Epithelial cell of proximal tubule (primary cell): ENCODE measurements around the gene MFSD6L. TPM values are rescaled to one million over a fixed set of nuclear protein-coding genes. Genes with fewer than 3 reads are reported as not detected.

Experiments
- DNase-seq: peaks from one replicate; pipeline ENCODE4 v3.0.0-alpha.2; 2011; ENCODE audit warnings: low read depth
- H3K4me3 ChIP-seq: 2 replicates; pipeline ENCODE4 v1.5.1; 2011; ENCODE audit warnings: low read depth, mild to moderate bottlenecking, low read length
- total RNA-seq: library from RNA; depleted of rRNA; stranded (reverse); fragments of >200 nt; gene quantifications from 2 replicates; pipeline ENCODE4 v1.2.3, GENCODE V29; 2015
- TF ChIP-seq, protein P1 (sequence below): conservative IDR thresholded peaks from 2 replicates; pipeline ENCODE4 v1.5.1; 2012; ENCODE audit warnings: low read depth, mild to moderate bottlenecking, low read length

The MFSD6L gene
- total RNA-seq, 1 donor from 2014 or later: not detected

DNA sequence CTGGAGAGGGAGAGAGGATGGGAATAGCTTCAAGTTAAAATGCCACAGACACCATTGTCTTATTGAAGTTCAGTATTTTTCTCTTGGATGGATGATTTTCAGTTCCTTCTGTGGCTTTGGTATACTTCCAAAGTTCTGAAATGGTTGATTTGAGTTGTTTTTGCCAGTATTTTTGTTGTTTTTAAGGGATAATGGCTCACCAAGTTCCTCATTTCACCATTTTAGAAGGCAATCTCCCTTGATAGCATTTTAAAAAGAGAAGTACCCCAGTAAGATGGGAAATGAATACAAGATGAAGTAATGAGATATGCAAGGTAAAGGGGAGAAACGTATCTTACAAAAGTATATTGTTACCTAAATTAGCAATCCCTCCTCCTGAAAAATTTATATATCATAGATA is 22.3 kb downstream of the MFSD6L start:
- H3K4me3 ChIP-seq: no peak overlapping the region
- no peak for DNase-seq
- TF ChIP-seq, protein P1, sequence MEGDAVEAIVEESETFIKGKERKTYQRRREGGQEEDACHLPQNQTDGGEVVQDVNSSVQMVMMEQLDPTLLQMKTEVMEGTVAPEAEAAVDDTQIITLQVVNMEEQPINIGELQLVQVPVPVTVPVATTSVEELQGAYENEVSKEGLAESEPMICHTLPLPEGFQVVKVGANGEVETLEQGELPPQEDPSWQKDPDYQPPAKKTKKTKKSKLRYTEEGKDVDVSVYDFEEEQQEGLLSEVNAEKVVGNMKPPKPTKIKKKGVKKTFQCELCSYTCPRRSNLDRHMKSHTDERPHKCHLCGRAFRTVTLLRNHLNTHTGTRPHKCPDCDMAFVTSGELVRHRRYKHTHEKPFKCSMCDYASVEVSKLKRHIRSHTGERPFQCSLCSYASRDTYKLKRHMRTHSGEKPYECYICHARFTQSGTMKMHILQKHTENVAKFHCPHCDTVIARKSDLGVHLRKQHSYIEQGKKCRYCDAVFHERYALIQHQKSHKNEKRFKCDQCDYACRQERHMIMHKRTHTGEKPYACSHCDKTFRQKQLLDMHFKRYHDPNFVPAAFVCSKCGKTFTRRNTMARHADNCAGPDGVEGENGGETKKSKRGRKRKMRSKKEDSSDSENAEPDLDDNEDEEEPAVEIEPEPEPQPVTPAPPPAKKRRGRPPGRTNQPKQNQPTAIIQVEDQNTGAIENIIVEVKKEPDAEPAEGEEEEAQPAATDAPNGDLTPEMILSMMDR: no peak

DNA sequence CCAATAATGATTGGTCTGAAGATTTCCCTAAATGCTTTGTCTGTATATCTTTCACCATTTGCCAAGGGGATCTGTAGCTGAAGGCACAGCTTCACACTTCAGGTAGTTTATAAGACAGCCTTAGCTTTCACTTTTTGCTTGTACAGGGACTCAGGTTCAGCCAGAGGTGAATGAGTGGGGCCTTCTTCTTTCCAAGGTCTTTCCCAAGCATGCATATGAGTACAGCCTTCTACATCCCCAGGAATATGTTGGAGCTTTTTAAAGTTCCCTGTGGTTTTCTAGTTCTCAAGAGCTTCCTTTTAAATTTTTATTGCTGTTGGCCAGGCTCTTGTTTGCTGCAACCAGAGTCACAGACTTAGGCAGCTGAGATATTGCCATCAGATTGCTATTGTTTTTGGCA is 22.9 kb downstream of the MFSD6L start:
- TF ChIP-seq, protein P1: no peak
- no peak for DNase-seq
- no peak overlapping the region for H3K4me3 ChIP-seq

- no peak overlapping the region for H3K4me3 ChIP-seq
- TF ChIP-seq, protein P1: no peak
- no peak for DNase-seq
Observed at GRCh38 chr17:8766731-8767130, 32.4 kb downstream of the MFSD6L start.

GRCh38 chr17:8762012-8762411 is 37.2 kb downstream of the MFSD6L start:
- DNase-seq: no peak
- TF ChIP-seq, protein P1: no peak
- H3K4me3 ChIP-seq: no peak overlapping the region

DNA sequence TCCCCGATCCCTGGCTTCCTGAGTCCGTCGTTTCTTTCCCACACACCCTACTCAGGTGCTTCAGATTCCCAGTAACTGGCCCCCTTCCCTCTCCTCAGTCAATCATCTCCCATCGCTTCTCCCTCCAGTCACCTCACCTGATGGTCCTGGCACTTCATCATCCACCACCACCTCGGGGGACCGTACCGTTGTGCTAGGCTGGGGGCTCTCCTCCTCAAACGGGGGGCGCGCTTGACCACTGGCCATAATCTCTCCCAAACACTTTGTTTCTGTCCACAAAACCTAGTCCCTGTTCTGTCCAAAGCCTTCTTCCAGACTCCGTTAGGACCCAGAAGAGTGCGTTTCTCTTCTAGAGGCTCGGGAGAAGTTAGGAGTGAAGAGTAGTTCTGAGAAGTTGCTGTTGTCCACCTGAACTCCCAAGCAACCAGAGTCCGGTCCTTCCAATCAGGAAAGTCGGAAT is 41.0 kb downstream of the MFSD6L start, which contains the start of gene SPDYE4:
TSS of gene SPDYE4 (minus strand) at position 410 of the 460 bp plus-strand sequence. CDS start at position 246, 164 bp downstream.
- TF ChIP-seq, protein P1: no peak
- H3K4me3 ChIP-seq: no peak within 1 kb of the TSS
- no peak for DNase-seq

GRCh38 chr17:8757189-8757588 is 42.0 kb downstream of the MFSD6L start:
- no peak overlapping the region for H3K4me3 ChIP-seq
- no peak for DNase-seq
- TF ChIP-seq, protein P1: no peak

GRCh38 chr17:8755590-8756255 is 43.4 kb downstream of the MFSD6L start:
- TF ChIP-seq, protein P1: no peak
- DNase-seq: no peak
- H3K4me3 ChIP-seq: no peak overlapping the region
